ENCODE results near the gene CLCN1.

CLCN1 gene

DNA sequence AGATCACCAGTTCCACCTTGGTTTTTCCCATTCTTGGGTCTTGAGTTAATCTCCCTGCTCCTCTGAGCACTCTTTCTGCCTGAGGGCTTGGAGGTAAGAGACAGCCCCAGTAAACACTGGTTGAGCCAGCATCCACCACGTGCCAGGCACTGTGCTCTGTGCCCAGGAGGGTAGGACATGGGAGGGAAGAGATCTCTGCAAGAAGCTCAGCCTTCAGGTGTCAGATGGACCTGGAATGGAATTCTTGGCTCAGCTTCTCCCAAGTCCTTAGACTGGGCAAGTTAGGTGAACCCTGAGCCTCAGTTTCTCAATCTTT lies 67.7 kb downstream of the CLCN1 start:
- DNase-seq (ENCODE audit: low read depth) = no peak
- H3K4me3 ChIP-seq (ENCODE audit: low read depth, low read length) = no peak overlapping the region
- TF ChIP-seq, protein P1, sequence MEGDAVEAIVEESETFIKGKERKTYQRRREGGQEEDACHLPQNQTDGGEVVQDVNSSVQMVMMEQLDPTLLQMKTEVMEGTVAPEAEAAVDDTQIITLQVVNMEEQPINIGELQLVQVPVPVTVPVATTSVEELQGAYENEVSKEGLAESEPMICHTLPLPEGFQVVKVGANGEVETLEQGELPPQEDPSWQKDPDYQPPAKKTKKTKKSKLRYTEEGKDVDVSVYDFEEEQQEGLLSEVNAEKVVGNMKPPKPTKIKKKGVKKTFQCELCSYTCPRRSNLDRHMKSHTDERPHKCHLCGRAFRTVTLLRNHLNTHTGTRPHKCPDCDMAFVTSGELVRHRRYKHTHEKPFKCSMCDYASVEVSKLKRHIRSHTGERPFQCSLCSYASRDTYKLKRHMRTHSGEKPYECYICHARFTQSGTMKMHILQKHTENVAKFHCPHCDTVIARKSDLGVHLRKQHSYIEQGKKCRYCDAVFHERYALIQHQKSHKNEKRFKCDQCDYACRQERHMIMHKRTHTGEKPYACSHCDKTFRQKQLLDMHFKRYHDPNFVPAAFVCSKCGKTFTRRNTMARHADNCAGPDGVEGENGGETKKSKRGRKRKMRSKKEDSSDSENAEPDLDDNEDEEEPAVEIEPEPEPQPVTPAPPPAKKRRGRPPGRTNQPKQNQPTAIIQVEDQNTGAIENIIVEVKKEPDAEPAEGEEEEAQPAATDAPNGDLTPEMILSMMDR (IDR thresholded peaks at IDR 0.05; ENCODE audit: control insufficient read depth, extremely low read depth, insufficient read depth) = no peak

DNA sequence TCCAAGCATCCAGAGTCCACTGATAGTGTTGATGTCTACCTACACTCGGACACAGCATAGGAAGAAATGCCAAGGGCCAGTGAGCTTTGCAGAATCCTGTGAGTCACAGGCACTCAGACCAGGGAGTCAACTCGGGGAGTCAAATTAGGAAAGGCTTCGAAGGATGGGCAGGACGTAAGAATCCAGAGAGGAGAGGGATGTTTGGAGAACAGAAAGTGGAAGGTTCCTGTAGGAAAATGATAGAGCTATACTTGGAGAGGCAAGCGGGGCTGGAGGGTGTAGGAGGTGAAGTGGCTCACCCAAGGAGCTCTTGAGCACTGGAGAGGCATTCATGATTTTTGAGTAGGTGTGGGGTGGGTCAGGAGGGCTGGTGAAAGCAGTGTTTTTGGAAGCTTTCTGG lies 68.2 kb downstream of the CLCN1 start:
- TF ChIP-seq, protein P1 (IDR thresholded peaks at IDR 0.05; ENCODE audit: control insufficient read depth, extremely low read depth, insufficient read depth) = no peak
- no peak overlapping the region for H3K4me3 ChIP-seq (ENCODE audit: low read depth, low read length)
- DNase-seq (ENCODE audit: low read depth) = no peak

DNA sequence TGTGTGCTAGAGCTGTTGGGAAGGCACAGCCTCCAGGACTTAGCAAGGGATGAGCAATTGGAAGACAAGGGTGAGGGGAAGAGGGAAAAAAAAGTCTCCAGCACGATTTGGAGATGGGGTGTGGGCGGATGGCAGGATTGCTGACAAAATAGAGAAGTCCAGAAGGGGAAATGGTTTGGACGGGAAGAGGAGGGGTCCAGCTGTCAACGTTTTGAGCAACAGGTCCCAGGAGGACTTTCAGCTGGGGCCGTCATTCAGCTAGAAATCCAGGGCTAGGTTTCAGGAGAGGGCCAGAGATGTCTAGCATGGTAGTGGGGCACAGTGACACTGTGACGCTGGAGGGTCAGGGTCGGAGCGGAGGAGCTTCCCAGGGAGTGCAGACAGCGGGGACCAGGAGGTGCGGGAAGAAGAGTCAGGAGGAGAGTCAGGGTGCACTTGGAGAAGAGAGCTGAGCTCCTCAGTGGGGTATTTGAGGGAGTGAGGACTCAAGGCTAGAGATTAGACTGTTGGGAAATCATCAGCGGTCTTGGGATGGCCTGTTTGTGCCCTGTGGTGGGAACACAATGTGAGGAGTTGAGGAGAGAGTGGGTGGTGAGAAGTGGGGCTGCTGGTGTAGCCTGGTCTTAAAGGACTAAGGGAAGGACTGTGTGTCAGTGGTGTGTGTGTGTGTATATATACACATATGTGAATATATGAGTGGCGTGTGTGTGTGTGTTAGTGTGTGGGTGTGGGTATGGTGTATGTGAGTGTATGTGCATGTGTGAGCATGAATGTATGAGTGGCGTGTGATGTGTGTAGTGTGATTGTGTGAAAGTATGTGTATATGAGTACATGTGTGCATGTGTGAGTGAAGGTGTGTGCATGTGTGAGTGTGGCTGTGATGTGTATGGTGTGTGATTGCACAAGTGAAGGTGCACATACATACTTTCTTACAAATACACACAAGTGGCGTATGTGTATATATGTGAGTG lies 69.0 kb downstream of the CLCN1 start:
- no peak overlapping the region for H3K4me3 ChIP-seq (ENCODE audit: low read depth, low read length)
- no peak for DNase-seq (ENCODE audit: low read depth)
- TF ChIP-seq, protein P1 (IDR thresholded peaks at IDR 0.05; ENCODE audit: control insufficient read depth, extremely low read depth, insufficient read depth) = no peak

DNA sequence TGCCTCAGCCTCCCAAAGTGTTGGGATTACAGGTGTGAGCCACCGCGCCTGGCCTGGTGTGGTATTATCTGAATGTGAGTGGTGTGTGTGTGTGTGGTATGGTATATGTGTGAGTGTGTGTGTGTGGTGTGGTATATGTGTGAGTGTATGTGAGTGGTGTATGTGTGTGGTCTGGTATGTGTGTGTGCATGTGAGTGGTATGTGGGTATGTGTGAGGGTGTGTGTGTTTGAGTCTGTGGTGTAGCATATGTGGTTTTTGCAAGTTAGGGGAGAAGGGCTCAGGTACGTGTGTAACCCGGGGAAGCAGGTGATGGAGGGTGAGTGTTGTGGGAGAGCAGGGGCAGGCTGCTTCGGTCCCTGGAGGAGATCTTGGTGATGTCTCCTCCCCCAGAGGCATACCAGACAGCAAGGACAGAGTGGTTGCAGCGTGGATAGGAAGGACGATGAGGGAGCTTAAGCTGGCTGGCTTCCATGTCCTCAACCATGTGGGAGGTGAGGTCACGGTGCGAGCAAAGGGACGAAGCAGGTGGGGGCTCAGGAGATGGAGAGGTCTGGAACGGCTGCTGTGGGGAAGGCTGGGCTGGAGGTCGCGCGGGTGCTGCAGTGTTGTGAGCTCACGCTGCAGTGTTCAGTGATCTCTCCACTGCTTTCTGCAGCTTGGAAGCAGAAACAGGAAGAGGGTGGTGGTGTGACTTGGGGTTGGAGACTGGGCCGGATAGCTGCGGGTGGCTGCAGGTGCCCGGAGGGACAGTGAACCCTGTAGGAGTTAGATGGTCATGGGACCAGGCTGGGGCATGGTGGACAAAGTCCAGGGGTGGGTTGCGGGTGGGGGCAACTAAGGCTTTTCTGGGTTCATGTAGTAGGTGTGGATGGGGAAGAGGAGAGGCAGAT lies 70.2 kb downstream of the CLCN1 start:
- H3K4me3 ChIP-seq (ENCODE audit: low read depth, low read length) = no peak overlapping the region
- TF ChIP-seq, protein P1 (IDR thresholded peaks at IDR 0.05; ENCODE audit: control insufficient read depth, extremely low read depth, insufficient read depth) = no peak
- no peak for DNase-seq (ENCODE audit: low read depth)

DNA sequence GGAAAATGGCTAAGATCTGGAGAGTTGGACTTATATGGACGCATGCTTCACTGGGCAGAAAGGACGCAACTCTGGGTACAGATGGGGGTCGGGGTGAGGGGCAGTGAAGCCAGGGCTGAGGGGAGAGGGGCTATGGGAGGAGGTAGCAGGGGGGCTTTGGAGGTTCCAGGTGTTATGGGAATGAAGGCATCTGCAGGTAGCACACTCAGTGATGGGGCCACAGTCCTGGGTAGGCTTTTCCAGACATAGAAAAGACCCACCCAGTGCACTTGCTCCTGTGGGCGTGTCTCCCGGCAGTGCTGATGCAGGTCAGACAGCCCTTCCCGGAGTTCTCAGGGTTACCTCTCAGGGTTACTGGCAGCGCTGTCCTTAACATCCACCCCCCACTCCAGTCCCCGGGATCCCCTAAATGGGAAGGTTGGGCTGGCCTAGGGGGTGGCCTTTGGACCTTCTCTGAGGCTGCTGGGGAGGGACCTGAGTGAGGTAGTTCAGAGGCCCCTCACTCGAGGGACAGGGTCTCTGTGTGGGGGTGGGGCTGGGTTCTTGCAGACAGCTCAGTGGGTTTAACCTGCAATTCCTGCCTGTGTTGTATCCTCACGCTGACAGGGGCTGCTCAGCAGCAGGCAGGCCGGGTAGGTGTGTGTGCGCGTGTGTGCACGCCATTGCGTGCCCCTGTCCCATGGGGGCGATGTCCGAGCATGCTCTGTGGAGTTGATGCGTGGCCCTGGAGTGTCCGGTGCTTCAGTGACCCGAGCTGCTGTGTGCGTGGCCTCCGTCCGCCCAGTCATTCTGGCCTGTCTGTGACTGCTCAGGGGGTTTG lies 71.5 kb downstream of the CLCN1 start:
- TF ChIP-seq, protein P1 (IDR thresholded peaks at IDR 0.05; ENCODE audit: control insufficient read depth, extremely low read depth, insufficient read depth) = no peak
- DNase-seq (ENCODE audit: low read depth) = no peak
- no peak overlapping the region for H3K4me3 ChIP-seq (ENCODE audit: low read depth, low read length)

DNA sequence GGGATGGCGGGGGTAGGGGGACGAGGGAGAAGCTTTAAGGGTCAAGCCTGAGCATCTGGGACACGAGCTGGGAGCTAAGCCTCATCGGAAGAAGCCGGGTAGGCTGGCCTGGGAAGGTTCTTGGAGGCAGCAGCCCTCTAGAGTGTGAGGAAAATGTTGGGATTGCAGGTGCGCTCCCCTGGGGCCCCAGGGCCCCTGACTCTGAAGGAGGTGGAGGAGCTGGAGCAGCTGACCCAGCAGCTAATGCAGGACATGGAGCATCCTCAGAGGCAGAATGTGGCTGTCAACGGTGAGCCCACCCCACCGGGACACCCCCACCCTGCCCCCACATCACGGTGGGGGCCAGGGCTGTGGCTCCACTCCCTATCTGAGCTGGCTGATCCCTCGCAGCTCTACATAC lies 72.1 kb downstream of the CLCN1 start:
- TF ChIP-seq, protein P1 (IDR thresholded peaks at IDR 0.05; ENCODE audit: control insufficient read depth, extremely low read depth, insufficient read depth) = no peak
- no peak overlapping the region for H3K4me3 ChIP-seq (ENCODE audit: low read depth, low read length)

More for the DNA sequence above, 72.1 kb downstream of the CLCN1 start:
- DNase-seq (ENCODE audit: low read depth) = no peak

All from LNCaP clone FGC (cell line).